GM19452 (cell line): ENCODE results near the gene PRKCA.
"Not testable (repeated sequence)": the region's sequence is repeated elsewhere in the genome, so short reads cannot be mapped to it uniquely, and the experiment has no call there.

Experiments used
- ATAC-seq: cut with Tn5 transposase; IDR thresholded peaks from one replicate; pipeline ENCODE4 v1.9.1; 2021; ENCODE audit not compliant: unreplicated experiment

Gene PRKCA

GRCh38 chr17:66301864-66302741 is at the start of gene PRKCA:
TSS of gene PRKCA (plus strand) at chr17:66302613.
- ATAC-seq = peak; percentile 77

DNA sequence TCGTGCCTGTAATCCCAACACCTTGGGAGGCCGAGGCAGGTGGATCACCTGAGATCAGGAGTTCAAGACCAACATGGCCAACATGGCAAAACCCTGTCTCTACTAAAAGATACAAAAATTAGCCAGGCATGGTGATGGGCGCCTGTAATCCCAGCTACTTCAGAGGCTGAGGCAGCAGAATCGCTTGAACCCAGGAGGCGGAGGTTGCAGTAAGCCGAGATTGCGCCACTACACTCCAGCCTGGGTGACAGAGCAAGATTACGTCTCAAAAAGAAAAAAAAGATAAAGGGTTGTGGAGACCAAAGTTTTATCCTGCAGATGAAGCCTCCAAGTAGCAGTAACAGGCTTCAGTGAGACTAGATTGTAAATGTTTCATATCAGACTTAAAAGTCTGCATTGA is 49.0 kb upstream of the PRKCA start:
- ATAC-seq = not testable (repeated sequence)

DNA sequence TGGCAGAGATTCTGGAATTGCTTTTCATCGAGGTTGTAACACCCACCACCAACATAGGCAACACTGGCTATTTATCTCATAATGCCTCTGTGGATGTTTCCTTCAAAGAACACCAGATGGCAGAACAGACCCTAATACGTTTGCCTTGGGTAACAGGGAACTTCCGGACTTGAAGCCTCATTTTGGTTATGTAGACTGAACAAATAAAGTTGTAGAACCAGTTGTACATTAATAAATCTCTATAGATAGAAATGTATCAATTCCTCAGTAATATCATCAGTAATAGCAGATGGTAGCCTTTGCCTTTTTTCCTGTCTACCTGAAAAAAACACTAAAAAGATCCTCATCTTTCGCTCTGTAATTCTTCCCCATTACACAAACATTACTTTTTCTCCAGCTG is 47.3 kb upstream of the PRKCA start:
- ATAC-seq = no peak

- ATAC-seq = no peak
Measured at GRCh38 chr17:66255527-66255971, 46.9 kb upstream of the PRKCA start.

DNA sequence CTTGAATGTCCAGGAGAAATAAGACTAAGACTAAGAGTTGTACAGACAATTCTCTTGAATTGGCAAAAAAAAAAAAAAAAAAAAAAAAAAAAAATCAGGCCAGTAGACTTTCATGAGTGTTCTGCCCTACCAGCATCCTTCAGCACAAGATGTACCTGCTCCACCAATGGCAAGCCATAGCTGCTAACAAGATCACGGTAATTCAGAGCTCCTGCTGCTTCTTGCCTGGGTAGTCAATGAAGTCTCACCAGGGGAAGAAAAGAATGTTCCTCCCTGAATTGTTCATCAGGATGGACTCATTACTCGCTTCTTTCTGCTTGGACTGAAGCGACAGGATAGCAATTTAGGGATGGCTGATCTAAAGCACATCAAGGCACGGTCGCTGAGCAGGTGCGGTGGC is 42.1 kb upstream of the PRKCA start:
- no peak for ATAC-seq

DNA sequence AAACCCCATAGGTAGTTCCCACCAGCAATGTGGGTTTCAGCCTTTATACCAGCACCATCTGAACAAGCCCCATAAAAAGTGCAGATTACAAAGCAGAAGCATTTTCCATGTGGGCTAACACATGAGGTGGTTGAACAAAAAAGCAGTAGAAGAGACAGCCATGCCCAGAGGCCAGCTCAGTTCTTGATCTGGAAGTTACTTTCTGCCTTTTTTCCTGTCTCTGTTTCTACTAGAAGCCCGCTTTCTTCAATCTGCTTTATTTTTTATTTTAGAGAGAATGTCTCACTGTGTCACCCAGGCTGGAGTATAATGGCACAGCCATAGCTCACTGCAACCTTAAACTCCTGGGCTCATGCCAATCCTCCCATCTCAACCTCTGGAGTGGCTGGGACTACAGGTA is 41.7 kb upstream of the PRKCA start:
- ATAC-seq = no peak

DNA sequence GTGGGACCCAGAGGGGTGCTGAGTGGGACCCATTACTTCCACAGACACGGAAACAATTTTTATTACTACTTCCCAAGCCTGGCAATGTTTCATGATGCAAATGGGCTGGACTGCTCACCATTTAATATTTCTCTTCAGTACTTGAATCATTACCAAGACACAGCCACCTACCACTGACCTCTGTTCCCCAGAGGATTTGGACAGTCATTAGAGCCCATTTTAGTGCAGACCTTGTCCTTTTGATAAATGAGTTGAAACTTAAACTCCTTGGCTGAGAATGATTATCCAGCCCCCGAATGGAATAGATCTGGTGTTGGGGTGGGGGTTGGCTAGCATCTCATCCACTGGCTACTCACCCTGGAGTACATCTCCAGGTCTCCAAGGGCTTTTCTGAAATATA is 39.6 kb upstream of the PRKCA start:
- ATAC-seq = no peak

GRCh38 chr17:66264696-66265095 is 37.7 kb upstream of the PRKCA start:
- no peak for ATAC-seq

GRCh38 chr17:66268247-66268927 is 34.0 kb upstream of the PRKCA start:
- no peak for ATAC-seq

GRCh38 chr17:66270106-66270505 is 32.3 kb upstream of the PRKCA start:
- no peak for ATAC-seq

DNA sequence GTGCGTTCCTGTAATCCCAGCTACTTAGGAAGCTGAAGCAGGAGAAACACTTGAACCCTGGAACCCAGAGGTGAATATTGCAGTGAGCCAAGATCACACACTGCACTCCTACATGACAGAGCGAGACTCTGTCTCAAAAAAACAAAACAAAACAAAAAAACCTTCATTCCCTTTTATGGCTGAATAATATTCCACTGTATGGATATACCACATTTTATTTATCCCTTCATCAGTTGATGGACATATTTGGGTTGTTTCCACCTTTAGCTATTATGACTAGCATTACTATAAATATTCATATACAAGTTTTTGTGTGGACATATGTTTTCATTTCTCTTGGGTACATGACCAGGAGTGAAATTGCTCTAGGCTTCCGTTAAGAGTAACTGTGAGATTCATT is 30.9 kb upstream of the PRKCA start:
- no peak for ATAC-seq

DNA sequence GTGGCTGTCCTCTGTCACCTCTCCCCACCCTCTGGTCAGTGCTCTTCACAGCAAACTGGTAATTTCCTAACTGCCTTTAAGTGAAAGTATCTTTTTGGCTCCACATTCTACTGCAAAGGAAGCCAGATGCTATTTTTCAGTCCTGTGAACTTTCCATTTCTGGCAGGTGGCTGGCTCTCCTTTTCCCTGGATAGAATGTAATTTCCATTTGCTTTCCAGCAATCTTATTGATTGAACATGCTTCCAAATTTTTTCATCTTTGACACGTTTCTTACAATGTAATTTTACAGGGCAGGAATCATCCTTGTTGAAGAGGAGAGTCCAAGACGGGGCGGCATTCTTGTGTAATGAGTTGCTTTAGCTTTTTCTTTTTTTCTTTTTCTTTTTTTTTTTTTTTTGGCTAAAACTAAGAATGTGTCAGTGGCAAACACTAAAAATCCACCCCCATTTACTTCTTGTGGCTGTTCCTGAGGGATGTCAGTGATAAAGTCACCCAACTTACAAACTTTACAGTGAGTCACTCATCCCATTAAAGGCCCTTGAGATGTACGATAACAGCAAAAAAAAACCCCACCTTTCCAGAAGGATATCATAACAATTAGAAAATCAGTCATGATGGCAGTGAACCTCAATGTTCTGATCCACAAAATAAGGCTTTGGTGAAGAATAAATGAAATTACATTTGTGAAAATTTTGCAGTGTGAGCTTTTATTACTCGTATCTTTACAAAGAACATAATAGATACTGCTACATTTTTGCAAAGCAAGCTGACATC is 29.4 kb upstream of the PRKCA start:
- ATAC-seq = no peak

GRCh38 chr17:66273586-66273848 is 28.9 kb upstream of the PRKCA start:
- no peak for ATAC-seq

DNA sequence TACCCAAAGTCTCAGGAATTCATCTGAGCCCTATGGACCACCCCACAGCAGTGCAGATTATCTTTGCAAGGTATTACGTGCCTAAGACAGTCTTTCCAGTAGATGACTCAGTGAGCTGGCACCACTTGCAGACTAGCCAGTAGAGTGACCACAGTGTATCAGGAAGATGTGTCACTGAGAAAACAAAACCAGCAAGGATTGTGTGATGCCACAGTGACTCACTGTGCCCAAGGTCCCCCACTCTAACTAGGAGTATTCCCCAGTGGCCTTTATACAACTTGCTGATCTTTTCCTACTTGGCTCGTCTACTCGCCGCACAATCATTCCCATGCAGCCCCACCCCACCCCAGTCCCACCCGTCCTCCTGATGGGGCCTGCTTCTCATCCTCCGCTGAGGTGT is 26.8 kb upstream of the PRKCA start:
- ATAC-seq = no peak

DNA sequence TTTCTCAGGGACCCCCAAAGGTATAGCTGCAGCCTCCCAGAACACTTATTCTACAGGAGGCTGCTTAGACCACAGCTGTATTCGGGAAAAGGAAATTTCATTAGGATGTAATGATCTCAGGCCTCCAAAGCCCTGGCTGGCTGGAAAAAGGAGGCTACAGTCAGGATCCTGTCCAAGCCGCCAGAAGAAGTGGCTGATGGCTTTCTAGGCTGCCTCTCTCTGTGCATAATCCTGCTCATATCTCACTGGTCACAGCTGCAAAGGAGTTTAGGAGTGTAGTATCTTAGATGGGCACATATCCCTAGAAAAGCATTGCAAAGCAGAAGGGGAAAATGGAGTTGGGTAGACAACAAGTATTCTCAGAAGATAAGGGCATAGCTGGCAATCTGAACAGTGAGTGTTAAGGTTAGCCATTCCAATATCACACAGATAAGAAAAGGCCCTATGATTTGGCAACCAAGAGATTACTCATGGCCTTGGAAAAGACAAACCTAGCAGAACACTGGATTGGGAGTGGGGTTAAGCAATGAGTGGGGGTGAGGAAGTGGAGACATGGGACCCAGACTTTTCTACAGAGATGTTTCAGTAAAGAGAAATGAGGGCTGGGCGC is 26.0 kb upstream of the PRKCA start:
- ATAC-seq = no peak

GRCh38 chr17:66277191-66277590 is 25.2 kb upstream of the PRKCA start:
- no peak for ATAC-seq

DNA sequence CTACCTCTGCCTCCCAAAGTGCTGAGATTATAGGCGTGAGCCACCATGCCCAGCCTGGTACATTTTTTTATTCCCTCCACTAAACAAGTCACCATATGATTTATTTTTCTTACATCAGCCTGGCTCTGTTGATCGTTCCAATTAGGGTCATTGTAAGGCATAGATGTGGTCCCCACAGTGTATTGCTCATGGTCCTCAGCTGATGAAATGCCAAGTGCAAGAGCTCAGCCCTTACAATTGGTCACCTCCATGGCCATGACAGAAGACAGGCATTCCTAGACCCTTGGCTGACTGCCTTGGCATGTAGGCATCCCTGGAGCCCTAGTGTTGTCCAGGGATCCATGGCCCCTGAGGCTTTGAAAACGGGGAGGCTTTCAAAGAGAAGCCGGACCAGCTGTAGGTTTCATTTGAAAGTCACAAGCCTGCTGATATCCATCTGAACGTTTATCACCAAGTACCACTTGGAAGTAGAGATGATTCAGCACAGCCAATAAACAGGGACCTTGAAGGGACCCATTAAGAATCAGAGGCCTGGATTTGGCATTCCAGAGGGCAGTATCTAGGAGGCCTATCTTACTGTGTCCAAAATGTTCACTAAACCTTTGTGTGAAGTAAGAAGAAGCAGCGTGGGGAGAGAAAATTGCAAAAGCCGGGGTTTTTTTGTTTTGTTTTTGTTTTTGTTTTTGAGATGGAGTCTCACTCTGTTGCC is 20.6 kb upstream of the PRKCA start:
- no peak for ATAC-seq

DNA sequence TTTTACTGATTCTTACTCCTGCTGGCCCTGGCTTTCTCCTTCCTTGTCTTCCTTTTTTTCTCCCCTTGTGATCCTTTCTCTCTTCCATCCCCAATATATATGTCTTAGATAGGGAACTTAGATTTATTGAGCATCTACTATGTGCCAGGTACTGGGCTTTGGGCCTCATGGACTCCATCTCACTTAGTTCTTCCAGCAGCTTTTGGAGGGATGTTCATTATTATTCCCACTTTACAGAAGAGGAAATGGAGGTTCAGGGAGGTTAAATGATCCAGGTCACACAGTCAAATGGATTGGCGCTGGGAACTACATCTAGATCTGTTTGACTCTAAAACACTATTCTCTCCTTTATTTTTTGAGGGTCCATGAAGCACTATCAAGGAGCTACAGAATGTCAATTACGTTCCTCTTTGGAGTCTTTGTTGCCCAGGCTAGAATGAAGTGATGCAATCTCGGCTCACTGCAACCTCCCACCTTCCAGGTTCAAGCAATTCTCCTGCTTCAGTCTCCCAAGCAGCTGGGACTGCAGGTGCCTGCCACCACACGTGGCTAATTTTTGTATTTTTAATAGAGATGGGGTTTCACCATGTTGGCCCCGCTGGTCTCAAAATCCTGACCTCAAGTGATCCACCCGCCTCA is 19.0 kb upstream of the PRKCA start:
- no peak for ATAC-seq

DNA sequence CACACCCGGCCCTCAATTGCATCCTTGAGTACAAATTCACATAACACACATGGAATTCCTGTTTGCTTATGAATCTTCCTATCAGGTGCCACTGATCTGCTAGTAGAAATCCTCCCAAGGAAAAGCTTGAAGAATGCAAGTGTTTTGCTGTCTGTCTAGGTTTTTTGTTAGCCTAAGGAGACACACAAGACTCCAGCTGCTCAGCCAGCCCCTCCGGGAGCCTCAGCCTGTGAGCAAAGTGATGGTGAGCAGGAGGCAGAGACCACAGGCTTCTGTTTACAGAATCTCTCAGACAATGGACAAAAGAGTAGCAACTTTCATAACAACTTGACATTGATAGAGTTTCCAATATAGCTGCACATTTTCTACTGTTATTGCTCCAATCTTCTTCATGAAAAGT is 18.4 kb upstream of the PRKCA start:
- ATAC-seq = no peak

DNA sequence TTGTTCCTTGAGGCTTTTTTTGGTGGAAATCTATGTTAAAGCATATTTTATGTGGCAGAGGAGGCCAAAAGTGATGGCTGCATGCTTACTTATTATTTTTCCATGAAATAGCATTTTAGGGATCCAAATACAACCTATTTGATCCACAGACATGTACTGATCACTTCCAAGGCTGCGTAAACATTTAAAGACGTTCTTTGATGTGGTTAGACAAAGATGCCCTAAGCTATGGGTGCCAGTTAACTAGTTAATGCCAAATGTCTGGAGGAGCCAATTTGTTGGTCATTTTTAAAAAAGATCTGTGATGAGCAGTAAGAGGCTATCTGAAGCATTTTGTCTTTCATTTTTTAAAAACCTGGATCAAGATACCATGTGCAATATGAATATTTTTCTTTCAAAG is 17.3 kb upstream of the PRKCA start:
- ATAC-seq = no peak
